HEK293 (cell line): ENCODE data around the gene TMEM60.

Source experiments
- CTCF ChIA-PET: fragments of 350-600 bp; formaldehyde crosslinking; extraction: SDS; loops from one replicate; lab custom pipeline; 2021; ENCODE audit warnings: antibody characterized with exemption; lab: Yijun Ruan, JAX
- POLR2A ChIA-PET: fragments of 300-600 bp; formaldehyde crosslinking; extraction: SDS; loops from one replicate; lab custom pipeline; 2020; ENCODE audit warnings: antibody characterized with exemption, inconsistent platforms; lab: Yijun Ruan, JAX
- H3K27ac ChIP-seq: fragments of 200-500 bp; sonication (Bioruptor generic); 2 replicates; pipeline ENCODE4 v1.5.1; 2014; ENCODE audit warnings: low read depth, low read length, control low read depth, inconsistent platforms; ENCODE audit errors: extremely low read depth
- H3K36me3 ChIP-seq, 2 experiments: fragments of 200-500 bp in 1 of 2; sonication (Bioruptor generic) in 1 of 2; 1 replicate in 1 of 2; 2 replicates in 1 of 2; pipeline ENCODE4 v1.5.1; 2014 to 2017; ENCODE audit warnings: inconsistent platforms in 2 of 2, low read length in 2 of 2; ENCODE audit not compliant: control insufficient read depth in 2 of 2, insufficient read depth in 1 of 2
- H3K4me1 ChIP-seq: fragments of 200-500 bp; sonication (Bioruptor generic); 2 replicates; pipeline ENCODE4 v1.5.1; 2014; ENCODE audit warnings: mild to moderate bottlenecking, low read length, inconsistent platforms; ENCODE audit not compliant: control insufficient read depth, insufficient read depth
- H3K4me3 ChIP-seq: 2 replicates; pipeline ENCODE4 v1.5.1; 2011; ENCODE audit warnings: low read depth, mild to moderate bottlenecking, control low read depth, low read length, moderate library complexity
- H3K9me3 ChIP-seq: fragments of 200-500 bp; sonication (Bioruptor generic); 2 replicates; pipeline ENCODE4 v1.5.1; 2014; ENCODE audit warnings: low read depth, low read length, inconsistent platforms; ENCODE audit not compliant: control insufficient read depth, insufficient read depth
- BCL11A ChIP-seq: fragments of 450-650 bp; formaldehyde crosslinking; IDR thresholded peaks from 2 replicates; pipeline ENCODE4 v1.5.1; 2016; ENCODE audit warnings: low read depth, missing biosample characterization, missing genetic modification characterization
- EGR2 ChIP-seq: fragments of 450-650 bp; formaldehyde crosslinking; IDR thresholded peaks from 2 replicates; pipeline ENCODE4 v1.5.1; 2016; ENCODE audit warnings: low read depth, missing biosample characterization, missing genetic modification characterization
- GLIS1 ChIP-seq: fragments of 450-650 bp; formaldehyde crosslinking; IDR thresholded peaks from 2 replicates; pipeline ENCODE4 v1.5.1; 2016; ENCODE audit warnings: missing biosample characterization, missing genetic modification characterization
- IKZF3 ChIP-seq: fragments of 450-650 bp; IDR thresholded peaks from 2 replicates; pipeline ENCODE4 v1.5.0; 2018; ENCODE audit warnings: missing biosample characterization, mild to moderate bottlenecking, missing genetic modification characterization, moderate library complexity
- KLF1 ChIP-seq: fragments of 450-650 bp; formaldehyde crosslinking; IDR thresholded peaks from 2 replicates; pipeline ENCODE4 v1.5.1; 2016; ENCODE audit warnings: missing biosample characterization, missing genetic modification characterization
- OSR2 ChIP-seq: fragments of 450-650 bp; formaldehyde crosslinking; IDR thresholded peaks from 2 replicates; pipeline ENCODE4 v1.5.1; 2016; ENCODE audit warnings: missing biosample characterization, missing genetic modification characterization
- SP7 ChIP-seq: fragments of 450-650 bp; formaldehyde crosslinking; IDR thresholded peaks from 2 replicates; pipeline ENCODE4 v1.5.1; 2016; ENCODE audit warnings: missing biosample characterization, missing genetic modification characterization
- ZBTB7A ChIP-seq: fragments of 450-650 bp; formaldehyde crosslinking; IDR thresholded peaks from 2 replicates; pipeline ENCODE4 v1.5.1; 2016; ENCODE audit warnings: low read depth, missing biosample characterization, missing genetic modification characterization
- ZNF133 ChIP-seq: fragments of 450-650 bp; formaldehyde crosslinking; IDR thresholded peaks from 2 replicates; pipeline ENCODE4 v1.5.1; 2016; ENCODE audit warnings: missing biosample characterization, missing genetic modification characterization
- ZNF140 ChIP-seq: fragments of 450-650 bp; formaldehyde crosslinking; IDR thresholded peaks from 2 replicates; pipeline ENCODE4 v1.5.1; 2016; ENCODE audit warnings: missing biosample characterization, missing genetic modification characterization
- ZNF169 ChIP-seq: fragments of 450-650 bp; formaldehyde crosslinking; IDR thresholded peaks from 2 replicates; pipeline ENCODE4 v1.5.1; 2016; ENCODE audit warnings: missing biosample characterization, missing genetic modification characterization
- ZNF174 ChIP-seq: fragments of 450-650 bp; formaldehyde crosslinking; IDR thresholded peaks from 2 replicates; pipeline ENCODE4 v1.5.0; 2017; ENCODE audit warnings: missing biosample characterization, mild to moderate bottlenecking, missing genetic modification characterization
- ZNF175 ChIP-seq: fragments of 450-650 bp; formaldehyde crosslinking; IDR thresholded peaks from 2 replicates; pipeline ENCODE4 v1.5.1; 2016; ENCODE audit warnings: missing biosample characterization, missing genetic modification characterization
- ZNF202 ChIP-seq: fragments of 450-650 bp; formaldehyde crosslinking; IDR thresholded peaks from 2 replicates; pipeline ENCODE4 v1.5.1; 2016; ENCODE audit warnings: missing biosample characterization, missing genetic modification characterization, borderline replicate concordance
- ZNF341 ChIP-seq: fragments of 450-650 bp; formaldehyde crosslinking; IDR thresholded peaks from 2 replicates; pipeline ENCODE4; 2016; ENCODE audit warnings: low read depth, missing biosample characterization, missing genetic modification characterization
- ZNF433 ChIP-seq: fragments of 450-650 bp; formaldehyde crosslinking; IDR thresholded peaks from 2 replicates; pipeline ENCODE4 v1.5.1; 2016; ENCODE audit warnings: missing biosample characterization, missing genetic modification characterization, low read depth
- ZNF48 ChIP-seq: fragments of 450-650 bp; formaldehyde crosslinking; IDR thresholded peaks from 2 replicates; pipeline ENCODE4 v1.5.1; 2016; ENCODE audit warnings: missing biosample characterization, missing genetic modification characterization
- ZNF530 ChIP-seq: fragments of 450-650 bp; formaldehyde crosslinking; IDR thresholded peaks from 2 replicates; pipeline ENCODE4 v1.5.1; 2016; ENCODE audit warnings: low read depth, missing biosample characterization, missing genetic modification characterization
- ZNF560 ChIP-seq: fragments of 450-650 bp; formaldehyde crosslinking; IDR thresholded peaks from 2 replicates; pipeline ENCODE4 v1.5.1; 2017; ENCODE audit warnings: missing biosample characterization, missing genetic modification characterization, borderline replicate concordance
- ZNF600 ChIP-seq: fragments of 450-650 bp; formaldehyde crosslinking; IDR thresholded peaks from 2 replicates; pipeline ENCODE4 v1.5.1; 2016; ENCODE audit warnings: missing biosample characterization, missing genetic modification characterization
- ZNF626 ChIP-seq: fragments of 450-650 bp; sonication (Bioruptor Pico); formaldehyde crosslinking; IDR thresholded peaks from 2 replicates; pipeline ENCODE4 v1.5.1; 2018; ENCODE audit warnings: missing biosample characterization, missing genetic modification characterization, inconsistent platforms
- ZNF701 ChIP-seq: fragments of 450-650 bp; formaldehyde crosslinking; IDR thresholded peaks from 2 replicates; pipeline ENCODE4 v1.5.1; 2016; ENCODE audit warnings: missing biosample characterization, missing genetic modification characterization
- ZNF792 ChIP-seq: fragments of 450-650 bp; formaldehyde crosslinking; IDR thresholded peaks from 2 replicates; pipeline ENCODE4 v1.5.1; 2016; ENCODE audit warnings: missing biosample characterization, missing genetic modification characterization
- TF ChIP-seq, protein P1 (sequence below): fragments of 450-650 bp; formaldehyde crosslinking; IDR thresholded peaks from 2 replicates; pipeline ENCODE4 v1.5.1; 2017; ENCODE audit warnings: missing biosample characterization, missing genetic modification characterization
- TF ChIP-seq, protein P2 (sequence below): fragments of 450-650 bp; formaldehyde crosslinking; IDR thresholded peaks from 2 replicates; pipeline ENCODE4 v1.5.1; 2016; ENCODE audit warnings: missing biosample characterization, missing genetic modification characterization
- TF ChIP-seq, protein P3 (sequence below): fragments of 450-650 bp; formaldehyde crosslinking; IDR thresholded peaks from 2 replicates; pipeline ENCODE4 v1.5.1; 2016; ENCODE audit warnings: missing biosample characterization, missing genetic modification characterization
- TF ChIP-seq, protein P4 (sequence below): fragments of 450-650 bp; formaldehyde crosslinking; IDR thresholded peaks from 2 replicates; pipeline ENCODE4 v1.5.1; 2016; ENCODE audit warnings: missing biosample characterization, missing genetic modification characterization
- TF ChIP-seq, protein P5 (sequence below): fragments of 450-650 bp; formaldehyde crosslinking; IDR thresholded peaks from 2 replicates; pipeline ENCODE4 v1.5.1; 2016; ENCODE audit warnings: missing biosample characterization, missing genetic modification characterization

The TMEM60 gene

DNA sequence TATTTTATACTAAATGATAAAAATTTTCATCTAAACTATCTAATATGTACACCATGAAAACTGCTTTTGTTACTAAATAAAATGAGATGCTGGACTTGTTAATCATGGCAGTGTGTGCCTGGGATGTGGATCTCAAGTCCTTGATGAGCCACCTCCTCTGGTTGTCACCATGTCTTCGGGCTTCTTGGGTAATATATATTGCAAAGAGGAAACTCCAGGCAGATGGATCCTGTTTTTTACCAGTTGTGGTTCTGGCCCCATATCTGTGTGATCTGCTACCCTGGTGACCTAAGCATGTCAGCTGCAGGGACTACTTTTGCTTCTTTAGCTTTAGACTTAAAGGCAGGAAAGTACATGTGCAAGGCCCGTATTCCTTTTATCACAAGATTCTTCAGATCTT lies 46.2 kb downstream of the TMEM60 start:
- Histone ChIP-seq H3K4me3 (no peak overlapping the region), H3K36me3 (no peaks in the 10 kb centered on the region; a peak in 1 of 3 replicates)
- TF ChIP-seq ZNF433 (tag by site-specific recombination) (no peak), KLF1 (tag by site-specific recombination) (no peak), ZNF169 (tag by site-specific recombination) (no peak), SP7 (tag by site-specific recombination) (no peak), ZNF174 (tag by site-specific recombination) (no peak), EGR2 (tag by site-specific recombination) (no peak), ZNF530 (tag by site-specific recombination) (no peak), ZNF48 (no peak), OSR2 (tag by site-specific recombination) (no peak), ZNF140 (tag by site-specific recombination) (no peak), ZNF133 (no peak), ZNF792 (no peak), IKZF3 (tag by site-specific recombination) (no peak), ZNF202 (tag by site-specific recombination) (no peak), ZNF626 (tag by site-specific recombination) (no peak), ZBTB7A (no peak), GLIS1 (tag by site-specific recombination) (no peak)
- TF ChIP-seq, protein P1, sequence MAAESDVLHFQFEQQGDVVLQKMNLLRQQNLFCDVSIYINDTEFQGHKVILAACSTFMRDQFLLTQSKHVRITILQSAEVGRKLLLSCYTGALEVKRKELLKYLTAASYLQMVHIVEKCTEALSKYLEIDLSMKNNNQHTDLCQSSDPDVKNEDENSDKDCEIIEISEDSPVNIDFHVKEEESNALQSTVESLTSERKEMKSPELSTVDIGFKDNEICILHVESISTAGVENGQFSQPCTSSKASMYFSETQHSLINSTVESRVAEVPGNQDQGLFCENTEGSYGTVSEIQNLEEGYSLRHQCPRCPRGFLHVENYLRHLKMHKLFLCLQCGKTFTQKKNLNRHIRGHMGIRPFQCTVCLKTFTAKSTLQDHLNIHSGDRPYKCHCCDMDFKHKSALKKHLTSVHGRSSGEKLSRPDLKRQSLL (tag by site-specific recombination): no peak
- TF ChIP-seq, protein P2, sequence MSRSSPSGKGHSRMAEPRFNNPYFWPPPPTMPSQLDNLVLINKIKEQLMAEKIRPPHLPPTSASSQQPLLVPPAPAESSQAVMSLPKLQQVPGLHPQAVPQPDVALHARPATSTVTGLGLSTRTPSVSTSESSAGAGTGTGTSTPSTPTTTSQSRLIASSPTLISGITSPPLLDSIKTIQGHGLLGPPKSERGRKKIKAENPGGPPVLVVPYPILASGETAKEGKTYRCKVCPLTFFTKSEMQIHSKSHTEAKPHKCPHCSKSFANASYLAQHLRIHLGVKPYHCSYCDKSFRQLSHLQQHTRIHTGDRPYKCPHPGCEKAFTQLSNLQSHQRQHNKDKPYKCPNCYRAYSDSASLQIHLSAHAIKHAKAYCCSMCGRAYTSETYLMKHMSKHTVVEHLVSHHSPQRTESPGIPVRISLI (tag by site-specific recombination): no peak
- TF ChIP-seq, protein P3, sequence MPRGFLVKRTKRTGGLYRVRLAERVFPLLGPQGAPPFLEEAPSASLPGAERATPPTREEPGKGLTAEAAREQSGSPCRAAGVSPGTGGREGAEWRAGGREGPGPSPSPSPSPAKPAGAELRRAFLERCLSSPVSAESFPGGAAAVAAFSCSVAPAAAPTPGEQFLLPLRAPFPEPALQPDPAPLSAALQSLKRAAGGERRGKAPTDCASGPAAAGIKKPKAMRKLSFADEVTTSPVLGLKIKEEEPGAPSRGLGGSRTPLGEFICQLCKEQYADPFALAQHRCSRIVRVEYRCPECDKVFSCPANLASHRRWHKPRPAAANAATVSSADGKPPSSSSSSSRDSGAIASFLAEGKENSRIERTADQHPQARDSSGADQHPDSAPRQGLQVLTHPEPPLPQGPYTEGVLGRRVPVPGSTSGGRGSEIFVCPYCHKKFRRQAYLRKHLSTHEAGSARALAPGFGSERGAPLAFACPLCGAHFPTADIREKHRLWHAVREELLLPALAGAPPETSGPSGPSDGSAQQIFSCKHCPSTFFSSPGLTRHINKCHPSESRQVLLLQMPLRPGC (tag by site-specific recombination): no peak
- TF ChIP-seq, all 188 proteins: peak for 0
- POLR2A ChIA-PET: no interaction called here
- Histone ChIP-seq H3K4me1 (peaks cover 5% of the 10 kb centered on the region), H3K9me3 (no peaks in the 10 kb centered on the region), H3K27ac (no peak overlapping the region)
- CTCF ChIA-PET: interaction anchor here (1.0 to 1.1 kb wide), 2 partner anchors 54 to 97 kb away, joined by 3 read pairs; no protein-coding TSS in a partner anchor

DNA sequence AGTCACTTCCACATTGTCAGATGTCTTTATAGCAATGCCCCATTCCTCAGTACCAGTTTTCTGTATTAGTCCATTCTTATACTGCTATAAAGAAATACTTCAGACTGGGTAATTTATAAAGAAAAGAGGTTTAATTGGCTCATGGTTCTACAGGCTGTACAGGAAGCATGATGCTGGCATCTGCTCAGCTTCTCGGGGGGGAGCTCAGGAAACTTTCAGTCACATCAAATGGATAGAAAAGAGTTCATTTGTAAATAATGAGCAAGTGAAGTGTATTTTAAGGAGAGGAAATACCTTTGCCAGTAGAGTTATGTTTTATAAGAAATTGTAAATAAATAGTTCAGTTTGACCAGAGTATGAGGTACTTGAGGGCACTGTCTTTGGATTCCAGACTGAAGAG lies 50.5 kb downstream of the TMEM60 start:
- CTCF ChIA-PET: interaction anchor here (0.8 to 1.0 kb wide), 2 partner anchors 16 to 273 kb away, joined by 4 to 5 read pairs; no protein-coding TSS in a partner anchor
- Histone ChIP-seq H3K4me1 (peaks cover 2% of the 10 kb centered on the region), H3K9me3 (no peaks in the 10 kb centered on the region), H3K4me3 (no peak overlapping the region), H3K27ac (no peak overlapping the region), H3K36me3 (peaks cover 0 to 9% of the 10 kb centered on the region in 2 experiments; a peak in 1 of 3 replicates)
- POLR2A ChIA-PET: interaction anchor here (1.0 kb wide), 1 partner anchor 52 kb away, joined by 3 read pairs; the partner anchor contains the start of gene RSBN1L
- TF ChIP-seq ZNF600: no peak
- no peak for TF ChIP-seq ZNF341 (tag by site-specific recombination)
- TF ChIP-seq, protein P4, sequence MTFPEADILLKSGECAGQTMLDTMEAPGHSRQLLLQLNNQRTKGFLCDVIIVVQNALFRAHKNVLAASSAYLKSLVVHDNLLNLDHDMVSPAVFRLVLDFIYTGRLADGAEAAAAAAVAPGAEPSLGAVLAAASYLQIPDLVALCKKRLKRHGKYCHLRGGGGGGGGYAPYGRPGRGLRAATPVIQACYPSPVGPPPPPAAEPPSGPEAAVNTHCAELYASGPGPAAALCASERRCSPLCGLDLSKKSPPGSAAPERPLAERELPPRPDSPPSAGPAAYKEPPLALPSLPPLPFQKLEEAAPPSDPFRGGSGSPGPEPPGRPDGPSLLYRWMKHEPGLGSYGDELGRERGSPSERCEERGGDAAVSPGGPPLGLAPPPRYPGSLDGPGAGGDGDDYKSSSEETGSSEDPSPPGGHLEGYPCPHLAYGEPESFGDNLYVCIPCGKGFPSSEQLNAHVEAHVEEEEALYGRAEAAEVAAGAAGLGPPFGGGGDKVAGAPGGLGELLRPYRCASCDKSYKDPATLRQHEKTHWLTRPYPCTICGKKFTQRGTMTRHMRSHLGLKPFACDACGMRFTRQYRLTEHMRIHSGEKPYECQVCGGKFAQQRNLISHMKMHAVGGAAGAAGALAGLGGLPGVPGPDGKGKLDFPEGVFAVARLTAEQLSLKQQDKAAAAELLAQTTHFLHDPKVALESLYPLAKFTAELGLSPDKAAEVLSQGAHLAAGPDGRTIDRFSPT (tag by site-specific recombination): no peak
- no peak for TF ChIP-seq ZNF433 (tag by site-specific recombination)
- no peak for TF ChIP-seq IKZF3 (tag by site-specific recombination)
- TF ChIP-seq BCL11A (tag by site-specific recombination): no peak
- TF ChIP-seq ZNF701: no peak
- TF ChIP-seq, protein P3 (tag by site-specific recombination): no peak
- TF ChIP-seq ZNF560 (tag by site-specific recombination): no peak
- no peak for TF ChIP-seq ZNF175
- TF ChIP-seq, protein P5, sequence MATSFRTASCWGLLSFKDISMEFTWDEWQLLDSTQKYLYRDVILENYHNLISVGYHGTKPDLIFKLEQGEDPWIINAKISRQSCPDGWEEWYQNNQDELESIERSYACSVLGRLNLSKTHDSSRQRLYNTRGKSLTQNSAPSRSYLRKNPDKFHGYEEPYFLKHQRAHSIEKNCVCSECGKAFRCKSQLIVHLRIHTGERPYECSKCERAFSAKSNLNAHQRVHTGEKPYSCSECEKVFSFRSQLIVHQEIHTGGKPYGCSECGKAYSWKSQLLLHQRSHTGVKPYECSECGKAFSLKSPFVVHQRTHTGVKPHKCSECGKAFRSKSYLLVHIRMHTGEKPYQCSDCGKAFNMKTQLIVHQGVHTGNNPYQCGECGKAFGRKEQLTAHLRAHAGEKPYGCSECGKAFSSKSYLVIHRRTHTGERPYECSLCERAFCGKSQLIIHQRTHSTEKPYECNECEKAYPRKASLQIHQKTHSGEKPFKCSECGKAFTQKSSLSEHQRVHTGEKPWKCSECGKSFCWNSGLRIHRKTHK: no peak
